Endometrium (tissue), 2 donors: ENCODE measurements around the gene DLX6.

ENCODE experiments used
- FAIRE-seq: peaks from 2 replicates; lab custom pipeline; 2012; peaks lifted over from hg19 to GRCh38; lab: Jason Lieb, UNC
- donor health status: control.
- donor health status: control.

The DLX6 gene

DNA sequence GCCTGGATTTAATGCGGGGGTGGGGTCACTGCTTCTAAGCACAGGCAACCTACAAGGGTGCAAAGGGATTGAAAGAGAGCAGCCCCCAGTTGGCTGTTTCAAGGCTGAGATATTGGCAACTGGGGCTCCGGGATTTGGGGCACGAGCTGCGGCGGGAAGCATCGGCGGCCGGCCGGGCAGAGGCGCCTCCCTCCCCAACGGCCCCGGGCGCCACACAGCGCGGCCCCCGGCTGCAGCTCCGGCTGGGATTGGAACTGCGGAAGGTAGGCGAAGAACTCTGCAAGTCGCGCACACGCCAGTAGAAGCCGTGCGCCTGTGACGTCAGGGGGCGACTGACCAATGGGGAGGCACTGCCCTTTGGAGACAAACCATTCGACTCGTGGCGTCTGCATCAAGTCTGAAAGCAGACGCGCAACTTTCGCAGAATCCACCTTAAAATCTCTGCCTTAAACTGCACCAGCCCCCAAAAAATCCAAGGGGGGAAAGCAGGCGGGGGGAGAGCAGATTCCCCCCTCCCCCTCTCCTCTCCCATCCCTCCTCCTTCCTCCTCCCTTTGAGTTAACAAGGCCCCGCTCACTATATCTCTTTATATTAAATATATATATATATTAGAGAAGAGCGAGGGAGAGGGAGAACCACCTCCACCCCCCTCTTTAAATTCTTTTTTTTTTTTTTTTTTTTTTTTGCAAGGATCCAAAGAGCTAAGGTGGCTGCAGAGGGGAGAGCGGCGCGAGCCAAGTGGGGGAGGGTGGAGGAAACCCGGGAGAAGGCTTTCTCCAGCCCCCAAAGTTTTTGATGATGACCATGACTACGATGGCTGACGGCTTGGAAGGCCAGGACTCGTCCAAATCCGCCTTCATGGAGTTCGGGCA, at the start of gene DLX6:
DLX6 (plus strand) TSS at position 371 of the 872 bp plus-strand sequence; CDS start at position 796, 425 bp downstream.
- FAIRE-seq, result no peak

- FAIRE-seq, result no peak
Observed at GRCh38 chr7:96959135-96959534, 46.2 kb upstream of the DLX6 start.

DNA sequence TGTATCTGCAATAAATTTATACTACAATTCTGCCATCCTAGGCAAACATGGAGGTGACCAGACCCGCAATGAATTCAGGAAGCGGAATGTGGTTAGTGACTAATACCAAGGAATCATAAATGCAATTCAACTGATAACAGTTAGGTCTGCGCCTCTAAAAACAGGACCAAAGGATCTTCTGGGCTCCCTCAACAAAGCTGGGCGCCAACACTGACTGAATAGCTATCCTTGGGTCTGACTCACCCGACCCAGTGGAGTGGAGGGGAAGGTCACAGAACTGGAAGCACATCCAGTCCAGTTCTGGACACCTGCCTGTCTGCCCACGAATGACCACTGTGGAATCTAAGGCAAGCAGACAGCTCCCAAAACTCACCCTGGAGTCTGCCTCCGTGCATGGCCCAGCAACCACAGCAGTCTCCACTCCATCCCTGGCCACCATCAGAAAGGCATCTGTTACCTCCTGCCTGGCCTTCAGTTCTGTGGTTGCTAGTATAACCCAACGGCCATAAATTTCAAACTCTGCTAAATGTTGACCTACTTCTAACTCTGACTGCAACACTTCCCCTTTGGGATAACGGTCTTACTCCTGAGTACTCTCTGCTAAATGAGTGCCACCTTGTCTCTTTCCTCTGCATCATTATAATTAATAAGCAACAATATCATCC, 43.0 kb upstream of the DLX6 start:
- FAIRE-seq, result no peak

DNA sequence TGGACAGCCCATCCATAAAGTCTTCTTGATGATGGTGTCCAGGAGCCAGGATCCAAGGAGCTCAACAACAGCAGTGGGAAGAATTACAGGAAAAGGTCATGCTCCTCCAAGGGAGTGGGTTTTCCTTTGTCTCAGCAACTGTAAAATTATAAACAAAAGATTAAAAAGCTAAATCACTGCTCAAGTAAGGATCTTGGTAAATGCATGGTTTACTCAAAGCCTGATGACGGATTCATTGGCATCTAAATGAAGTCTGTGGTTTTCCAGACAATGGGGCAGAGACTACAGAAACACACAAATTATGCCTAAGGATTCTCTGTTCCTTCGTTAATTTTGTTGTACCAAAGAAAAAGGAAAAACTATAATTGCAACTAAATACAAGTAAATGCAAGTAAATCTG, 36.4 kb upstream of the DLX6 start:
- no peak for FAIRE-seq

GRCh38 chr7:96970739-96971138, 34.6 kb upstream of the DLX6 start:
- FAIRE-seq, result no peak

DNA sequence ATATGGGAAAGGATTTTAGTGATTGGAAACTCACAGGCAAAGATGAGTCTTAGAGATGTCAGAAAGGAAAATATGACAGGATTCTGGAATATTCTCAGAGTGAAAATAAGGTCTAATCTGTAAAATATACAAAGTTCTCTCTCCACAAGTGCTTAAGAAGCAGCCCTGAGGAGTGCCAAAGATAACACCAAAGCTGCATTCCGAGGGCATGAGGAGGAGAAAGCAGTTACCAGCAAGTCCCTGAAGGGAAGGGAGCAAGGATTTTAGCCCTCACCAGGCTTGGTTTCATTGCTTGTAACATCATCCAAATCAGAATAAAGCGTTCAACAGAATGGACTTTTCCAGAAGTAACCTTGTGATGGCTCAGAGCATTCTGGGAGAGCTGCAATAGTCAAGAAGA, 31.4 kb upstream of the DLX6 start:
- FAIRE-seq, result no peak

- no peak for FAIRE-seq
Observed at GRCh38 chr7:96976106-96976505, 29.2 kb upstream of the DLX6 start.

GRCh38 chr7:96977445-96977844, 27.9 kb upstream of the DLX6 start:
- FAIRE-seq, result no peak

DNA sequence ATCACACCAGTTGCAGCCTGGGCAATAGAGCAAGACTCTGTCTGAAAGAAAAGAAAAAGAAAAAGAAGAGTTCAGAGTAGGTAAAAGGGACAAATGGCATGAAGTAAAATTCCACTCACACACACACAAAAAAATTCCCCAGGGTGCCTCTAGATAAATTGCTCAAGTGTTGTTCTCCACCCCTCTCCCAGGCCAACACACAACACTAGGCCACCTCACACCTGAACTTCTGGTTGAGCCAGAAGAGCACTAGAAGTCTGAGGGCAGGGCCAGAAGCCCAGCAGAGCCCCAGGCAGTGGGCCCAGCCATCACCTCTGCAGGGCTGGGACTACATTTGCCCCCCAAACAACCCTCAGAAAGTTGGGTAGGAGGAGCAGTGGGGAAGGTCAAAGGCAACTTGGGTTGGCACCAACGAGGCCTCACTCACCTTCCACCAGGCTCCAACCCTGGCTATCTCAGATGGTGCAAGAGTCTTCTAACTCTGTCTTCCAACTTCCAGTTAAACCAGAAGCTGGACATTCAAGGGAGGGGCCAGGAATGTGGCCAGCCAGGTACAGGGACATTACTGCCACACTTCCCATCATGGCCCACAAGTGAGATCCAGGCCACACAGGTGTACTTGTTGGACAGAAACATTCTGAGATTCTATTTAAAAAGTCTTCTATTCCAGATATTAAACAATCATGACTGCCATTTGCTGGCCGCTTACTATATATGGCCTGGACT, 25.6 kb upstream of the DLX6 start:
- FAIRE-seq, result no peak

DNA sequence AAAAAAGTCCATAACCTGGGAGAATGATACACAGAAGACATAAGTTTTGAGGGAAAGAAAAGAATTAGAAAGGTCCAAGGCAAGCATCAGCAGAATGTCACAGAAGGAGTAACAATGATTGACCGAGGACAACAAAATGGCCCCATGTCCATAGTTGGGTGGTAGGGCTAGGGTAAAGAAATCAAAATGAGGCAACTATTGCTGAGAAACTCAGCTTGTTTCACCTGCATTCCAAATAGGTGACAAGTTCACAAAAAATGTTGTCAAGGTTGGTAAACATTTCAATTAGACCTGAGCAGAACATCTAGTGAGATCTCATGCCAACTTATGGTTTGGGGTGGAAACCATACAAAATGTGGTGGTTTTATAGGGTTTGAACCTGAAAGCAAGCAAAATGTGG, 22.8 kb upstream of the DLX6 start:
- FAIRE-seq, result no peak

GRCh38 chr7:96985992-96986391, 19.4 kb upstream of the DLX6 start:
- FAIRE-seq, result no peak

- no peak for FAIRE-seq
Observed at GRCh38 chr7:96986901-96987300, 18.5 kb upstream of the DLX6 start.

GRCh38 chr7:96987719-96988118, 17.6 kb upstream of the DLX6 start:
- FAIRE-seq, result no peak

DNA sequence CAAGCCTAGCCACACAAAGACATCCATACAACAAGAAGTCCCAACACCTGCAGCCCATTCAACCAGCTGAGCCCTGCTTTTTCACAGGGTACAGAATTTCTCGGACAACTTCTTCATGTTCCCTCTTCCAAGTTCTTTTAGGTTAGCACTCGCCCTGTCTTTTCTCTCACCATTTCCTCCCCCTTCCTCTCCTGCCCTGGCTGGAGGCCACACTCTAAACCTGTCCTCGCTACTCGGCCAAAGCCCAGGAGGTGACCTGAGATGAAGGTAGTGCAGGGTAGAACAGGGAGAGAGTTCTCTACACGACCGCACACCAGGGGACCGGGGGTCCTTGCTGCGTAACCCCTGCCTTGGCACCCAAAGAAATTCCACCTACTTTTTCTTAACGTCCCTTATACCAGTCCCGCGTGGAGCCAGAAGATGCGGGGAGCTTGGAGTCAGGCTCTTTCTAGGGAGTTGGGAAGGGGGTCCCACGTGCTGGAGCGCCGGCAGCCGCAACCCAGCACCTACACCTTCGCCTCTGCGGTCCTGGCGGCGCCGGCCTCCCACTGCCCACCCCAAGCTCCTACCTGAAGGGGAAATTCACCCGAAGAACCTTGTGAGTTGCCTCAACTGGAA, 16.0 kb upstream of the DLX6 start:
- no peak for FAIRE-seq

- FAIRE-seq, result no peak
Observed at GRCh38 chr7:96989859-96990317, 15.5 kb upstream of the DLX6 start.

GRCh38 chr7:96991546-96992191, 13.7 kb upstream of the DLX6 start:
- no peak for FAIRE-seq

GRCh38 chr7:96992192-96993005, 13.0 kb upstream of the DLX6 start:
- no peak for FAIRE-seq

DNA sequence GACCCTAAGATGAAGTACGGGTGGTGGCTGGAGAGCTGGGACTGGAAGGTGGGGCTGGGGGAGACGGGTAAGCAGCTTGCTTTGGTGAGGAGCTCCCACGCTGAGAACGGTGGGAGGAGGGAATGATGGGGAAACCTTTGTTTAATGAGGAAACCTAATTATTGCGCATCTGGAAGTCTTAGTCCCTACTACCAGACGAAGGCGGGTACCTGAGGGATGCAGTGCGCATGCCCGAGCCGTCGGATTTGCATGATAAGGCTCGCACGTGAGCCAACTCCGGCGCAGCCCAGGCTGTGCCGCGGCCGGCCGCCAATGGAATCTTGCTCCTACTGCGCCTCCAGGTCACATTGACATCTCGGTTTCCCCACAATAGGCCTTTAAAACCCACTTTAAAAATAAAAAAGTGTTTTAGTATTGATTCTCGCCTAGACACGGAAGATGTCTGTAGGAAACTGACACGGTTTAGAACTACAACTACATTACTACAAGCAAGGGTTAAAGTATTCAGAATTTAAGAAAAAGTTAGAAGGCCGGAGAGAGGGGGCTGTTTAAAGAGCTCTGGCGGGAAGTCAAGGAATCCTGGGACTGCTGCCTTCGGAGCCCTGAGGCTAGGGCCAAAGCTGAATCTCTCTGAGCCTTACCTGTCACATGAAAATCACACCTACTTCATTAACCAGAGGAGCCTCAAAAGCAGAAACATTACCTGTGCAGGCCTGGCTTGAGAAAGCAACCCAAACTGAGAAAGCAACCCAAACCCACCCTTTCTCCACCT, 12.1 kb upstream of the DLX6 start:
- FAIRE-seq, result no peak

DNA sequence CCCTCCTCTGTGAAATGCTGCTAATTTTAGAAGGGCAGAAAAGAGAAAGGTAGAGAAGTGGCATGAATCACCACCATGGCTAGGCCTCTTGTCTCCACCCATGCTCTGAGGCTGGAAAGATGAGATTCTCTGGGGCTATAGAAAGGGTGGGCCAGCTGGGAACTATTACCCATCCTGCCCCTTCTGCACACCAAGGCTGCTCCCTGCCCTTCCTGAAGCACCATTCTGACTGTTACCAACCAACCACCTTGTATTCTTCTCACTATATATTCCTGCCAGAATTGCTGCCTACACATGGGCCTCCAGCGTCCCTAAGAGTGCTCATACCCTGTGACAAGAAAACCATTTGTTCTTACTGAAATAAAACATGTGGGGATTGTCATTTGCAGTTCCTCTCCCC, 11.4 kb upstream of the DLX6 start:
- no peak for FAIRE-seq

DNA sequence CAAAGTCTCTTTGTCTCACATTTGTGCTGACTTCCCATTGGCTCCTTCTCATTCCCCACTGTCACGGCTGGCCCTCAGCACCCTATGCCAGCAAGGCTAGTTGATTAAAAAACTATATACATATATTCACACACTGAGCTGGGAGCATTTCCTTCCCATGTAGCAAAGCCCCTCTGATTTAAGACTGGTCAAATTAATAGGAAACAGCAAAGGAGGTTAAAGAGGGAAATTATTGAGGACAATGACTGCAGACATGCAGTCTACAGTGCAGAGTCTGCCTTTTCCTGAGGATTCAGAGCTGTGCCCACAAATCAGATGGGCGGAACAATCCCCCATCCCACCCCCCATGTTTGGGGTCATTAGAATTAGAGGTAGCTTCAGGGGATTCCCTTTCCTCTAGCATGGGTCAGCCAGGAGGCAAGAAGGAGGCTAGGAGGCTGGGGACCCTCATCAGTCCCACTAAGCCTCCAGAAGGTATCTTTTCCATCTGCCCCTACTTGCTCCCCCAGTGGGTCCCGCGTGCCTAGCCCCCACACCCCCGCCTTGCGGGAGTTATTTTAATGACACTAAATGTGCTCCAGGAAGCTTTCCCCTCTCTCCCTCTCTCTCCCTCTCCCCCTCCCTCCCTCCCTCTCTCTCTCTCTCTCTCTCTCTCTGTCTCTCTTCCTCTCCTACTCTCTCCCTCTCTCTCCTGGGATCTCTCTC, 9.8 kb upstream of the DLX6 start:
- no peak for FAIRE-seq
